Central memory CD8-positive, alpha-beta T cell (primary cell): ENCODE measurements around the gene GRIN2D.
"Not testable (repeated sequence)": the region's sequence is repeated elsewhere in the genome, so short reads cannot be mapped to it uniquely, and the experiment has no call there.

ENCODE experiments used
- ATAC-seq: fragments of 150-1000 bp; cut with Tn5 transposase; replicated peaks from 2 replicates; pipeline ENCODE4 v1.10.0; 2022; ENCODE audit warnings: mild to moderate bottlenecking, moderate FRiP score, moderate number of reproducible peaks; ENCODE audit not compliant: poor library complexity, severe bottlenecking; ENCODE audit errors: extremely low read depth
- DNase-seq, 2 donors: peaks; one replicate each; pipeline ENCODE4 v3.0.0; 2021; ENCODE audit warnings: low spot score in 2 of 2
- H3K27ac Mint-ChIP-seq: one replicate; pipeline ENCODE4 v1.8.0; 2022; ENCODE audit warnings: low read depth, mild to moderate bottlenecking, moderate library complexity, mixed read lengths
- H3K27me3 Mint-ChIP-seq: one replicate; pipeline ENCODE4 v1.8.0; 2022; ENCODE audit warnings: mixed read lengths
- H3K36me3 Mint-ChIP-seq: one replicate; pipeline ENCODE4 v1.8.0; 2022; ENCODE audit warnings: mild to moderate bottlenecking, moderate library complexity, mixed read lengths; ENCODE audit not compliant: insufficient read depth
- H3K4me1 Mint-ChIP-seq: one replicate; pipeline ENCODE4 v1.8.0; 2022; ENCODE audit warnings: mixed read lengths
- H3K4me3 Mint-ChIP-seq: one replicate; pipeline ENCODE4 v1.8.0; 2022; ENCODE audit warnings: mild to moderate bottlenecking, moderate library complexity, mixed read lengths
- H3K9me3 Mint-ChIP-seq: one replicate; pipeline ENCODE4 v1.8.0; 2022; ENCODE audit warnings: mixed read lengths

Gene GRIN2D

GRCh38 chr19:48362716-48363499, 30.6 kb upstream of the GRIN2D start:
- no peaks in the 10 kb centered on the region for H3K27me3 Mint-ChIP-seq
- ATAC-seq = peak; percentile 52
- H3K27ac Mint-ChIP-seq = peak overlapping the region; percentile 69

GRCh38 chr19:48363500-48363809, 30.0 kb upstream of the GRIN2D start:
- peaks cover 23% of the 10 kb centered on the region for H3K4me1 Mint-ChIP-seq
- no peak for ATAC-seq
- H3K36me3 Mint-ChIP-seq = peaks cover 10% of the 10 kb centered on the region

More at GRCh38 chr19:48362716-48363499, 30.6 kb upstream of the GRIN2D start:
- peaks cover 26% of the 10 kb centered on the region for H3K4me1 Mint-ChIP-seq
- H3K4me3 Mint-ChIP-seq = peak overlapping the region; percentile 80
- H3K9me3 Mint-ChIP-seq = no peaks in the 10 kb centered on the region
- peak; percentile 71 to 76 for DNase-seq
- H3K36me3 Mint-ChIP-seq = peaks cover 9% of the 10 kb centered on the region

GRCh38 chr19:48363810-48364597, 29.5 kb upstream of the GRIN2D start, which contains the start of the genes SYNGR4 and TMEM143:
TSS of gene SYNGR4 (plus strand) at chr19:48364367. CDS start at chr19:48365843, 1,476 bp downstream.
TSS of gene TMEM143 (minus strand) at chr19:48363940. CDS start at chr19:48363920, 20 bp downstream.
- peak; percentile 91 to 98 for DNase-seq
- ATAC-seq = peak; percentile 90
- H3K36me3 Mint-ChIP-seq = peaks cover 10% of the 10 kb centered on the region
- H3K4me1 Mint-ChIP-seq = peaks cover 21% of the 10 kb centered on the region
- H3K4me3 Mint-ChIP-seq = peak within 1 kb of the TSS; percentile 80
- H3K27ac Mint-ChIP-seq = peak within 1 kb of the TSS; percentile 69
- H3K27me3 Mint-ChIP-seq = no peaks in the 10 kb centered on the region
- no peaks in the 10 kb centered on the region for H3K9me3 Mint-ChIP-seq

More at GRCh38 chr19:48363500-48363809, 30.0 kb upstream of the GRIN2D start:
- H3K27me3 Mint-ChIP-seq = no peaks in the 10 kb centered on the region
- no peak for DNase-seq
- H3K4me3 Mint-ChIP-seq = peak overlapping the region; percentile 80
- peak overlapping the region; percentile 69 for H3K27ac Mint-ChIP-seq
- H3K9me3 Mint-ChIP-seq = no peaks in the 10 kb centered on the region

GRCh38 chr19:48364598-48365348, 28.7 kb upstream of the GRIN2D start:
- Mint-ChIP-seq H3K36me3 (peaks cover 9% of the 10 kb centered on the region), H3K27me3 (no peaks in the 10 kb centered on the region)
- ATAC-seq = peak; percentile 4

GRCh38 chr19:48365602-48366001, 27.9 kb upstream of the GRIN2D start:
- Mint-ChIP-seq H3K4me3 (no peak overlapping the region), H3K27me3 (no peaks in the 10 kb centered on the region)

More at GRCh38 chr19:48364598-48365348, 28.7 kb upstream of the GRIN2D start:
- Mint-ChIP-seq H3K4me1 (peaks cover 21% of the 10 kb centered on the region), H3K4me3 (peak overlapping the region; percentile 80), H3K27ac (peak overlapping the region; percentile 69), H3K9me3 (no peaks in the 10 kb centered on the region)
- DNase-seq = no peak

GRCh38 chr19:48367855-48368254, 25.6 kb upstream of the GRIN2D start:
- Mint-ChIP-seq H3K4me1 (peaks cover 17% of the 10 kb centered on the region), H3K9me3 (no peaks in the 10 kb centered on the region), H3K27ac (no peak overlapping the region), H3K4me3 (no peak overlapping the region), H3K36me3 (peaks cover 8% of the 10 kb centered on the region), H3K27me3 (peaks cover 3% of the 10 kb centered on the region)
- ATAC-seq = no peak
- DNase-seq = no peak

More at GRCh38 chr19:48365602-48366001, 27.9 kb upstream of the GRIN2D start:
- no peak for DNase-seq
- no peak for ATAC-seq
- Mint-ChIP-seq H3K4me1 (peaks cover 21% of the 10 kb centered on the region), H3K27ac (no peak overlapping the region), H3K36me3 (peaks cover 8% of the 10 kb centered on the region), H3K9me3 (no peaks in the 10 kb centered on the region)

- Mint-ChIP-seq H3K4me3 (no peak overlapping the region), H3K27me3 (peaks cover 14% of the 10 kb centered on the region), H3K9me3 (no peaks in the 10 kb centered on the region), H3K36me3 (peaks cover 5% of the 10 kb centered on the region), H3K27ac (no peak overlapping the region), H3K4me1 (peaks cover 6% of the 10 kb centered on the region)
- ATAC-seq = no peak
- no peak for DNase-seq
Measured at GRCh38 chr19:48368936-48369335, 24.5 kb upstream of the GRIN2D start.

- Mint-ChIP-seq H3K9me3 (no peaks in the 10 kb centered on the region), H3K4me1 (no peaks in the 10 kb centered on the region), H3K27me3 (peaks cover 17% of the 10 kb centered on the region), H3K36me3 (peaks cover 1% of the 10 kb centered on the region), H3K27ac (no peak overlapping the region), H3K4me3 (no peak overlapping the region)
- DNase-seq (no peak), ATAC-seq (no peak)
Measured at GRCh38 chr19:48370955-48371354, 22.5 kb upstream of the GRIN2D start.

GRCh38 chr19:48371367-48371766, 22.1 kb upstream of the GRIN2D start:
- Mint-ChIP-seq H3K4me1 (no peaks in the 10 kb centered on the region), H3K27ac (no peak overlapping the region), H3K27me3 (peaks cover 17% of the 10 kb centered on the region), H3K36me3 (peaks cover 1% of the 10 kb centered on the region), H3K4me3 (no peak overlapping the region), H3K9me3 (no peaks in the 10 kb centered on the region)
- DNase-seq (no peak), ATAC-seq (no peak)

GRCh38 chr19:48371771-48372170, 21.7 kb upstream of the GRIN2D start:
- ATAC-seq, H3K27ac Mint-ChIP-seq, H3K36me3 Mint-ChIP-seq, H3K9me3 Mint-ChIP-seq, DNase-seq, H3K4me1 Mint-ChIP-seq, H3K4me3 Mint-ChIP-seq: not testable (repeated sequence)
- H3K27me3 Mint-ChIP-seq = peaks cover 17% of the 10 kb centered on the region

- DNase-seq = no peak
- ATAC-seq = no peak
- no peaks in the 10 kb centered on the region for H3K9me3 Mint-ChIP-seq
- H3K27me3 Mint-ChIP-seq = peaks cover 17% of the 10 kb centered on the region
- H3K36me3 Mint-ChIP-seq = peaks cover 3% of the 10 kb centered on the region
- no peak overlapping the region for H3K4me3 Mint-ChIP-seq
- H3K27ac Mint-ChIP-seq = no peak overlapping the region
- H3K4me1 Mint-ChIP-seq = no peaks in the 10 kb centered on the region
Measured at GRCh38 chr19:48372904-48373303, 20.6 kb upstream of the GRIN2D start.

- no peaks in the 10 kb centered on the region for H3K4me1 Mint-ChIP-seq
- ATAC-seq (no peak), DNase-seq (no peak)
- H3K27me3 Mint-ChIP-seq = peaks cover 17% of the 10 kb centered on the region
- no peaks in the 10 kb centered on the region for H3K9me3 Mint-ChIP-seq
- no peak overlapping the region for H3K4me3 Mint-ChIP-seq
- no peak overlapping the region for H3K27ac Mint-ChIP-seq
- H3K36me3 Mint-ChIP-seq = peaks cover 1% of the 10 kb centered on the region
Measured at GRCh38 chr19:48373567-48373966, 19.9 kb upstream of the GRIN2D start.
